HG02870 (cell line): Measurements from ENCODE around the gene TRIM2.

Experiments
- ATAC-seq: cut with Tn5 transposase; IDR thresholded peaks from one replicate; pipeline ENCODE4 v1.9.1; 2021; ENCODE audit warnings: mild to moderate bottlenecking, moderate library complexity; ENCODE audit not compliant: unreplicated experiment

TRIM2 gene

GRCh38 chr4:153246446-153247115, 42.3 kb downstream of the TRIM2 start:
- no peak for ATAC-seq

- ATAC-seq, result no peak
Observed at GRCh38 chr4:153247116-153247490, 42.9 kb downstream of the TRIM2 start.

- no peak for ATAC-seq
Observed at GRCh38 chr4:153248641-153249198, 44.5 kb downstream of the TRIM2 start.

GRCh38 chr4:153249199-153250041, 45.2 kb downstream of the TRIM2 start:
- ATAC-seq, result peak; percentile 98

- no peak for ATAC-seq
Observed at GRCh38 chr4:153252122-153252521, 47.9 kb downstream of the TRIM2 start.

- no peak for ATAC-seq
Observed at GRCh38 chr4:153255233-153255632, 51.0 kb downstream of the TRIM2 start.

GRCh38 chr4:153257151-153257620, 52.9 kb downstream of the TRIM2 start:
- ATAC-seq, result peak; percentile 81

- no peak for ATAC-seq
Observed at GRCh38 chr4:153257991-153258390, 53.7 kb downstream of the TRIM2 start.

- ATAC-seq, result no peak
Observed at GRCh38 chr4:153258750-153259149, 54.5 kb downstream of the TRIM2 start.

- ATAC-seq, result no peak
Observed at GRCh38 chr4:153259661-153260060, 55.4 kb downstream of the TRIM2 start.

- no peak for ATAC-seq
Observed at GRCh38 chr4:153260132-153260531, 55.9 kb downstream of the TRIM2 start.

GRCh38 chr4:153260553-153261300, 56.5 kb downstream of the TRIM2 start:
- no peak for ATAC-seq

GRCh38 chr4:153261461-153261860, 57.2 kb downstream of the TRIM2 start:
- ATAC-seq, result no peak

- ATAC-seq, result no peak
Observed at GRCh38 chr4:153261914-153262313, 57.7 kb downstream of the TRIM2 start.

- ATAC-seq, result no peak
Observed at GRCh38 chr4:153265306-153266047, 61.2 kb downstream of the TRIM2 start.

GRCh38 chr4:153266988-153267387, 62.7 kb downstream of the TRIM2 start:
- ATAC-seq, result no peak

GRCh38 chr4:153267890-153268289, 63.6 kb downstream of the TRIM2 start:
- no peak for ATAC-seq

- ATAC-seq, result no peak
Observed at GRCh38 chr4:153268295-153268694, 64.1 kb downstream of the TRIM2 start.

GRCh38 chr4:153269218-153269990, 65.2 kb downstream of the TRIM2 start:
- ATAC-seq, result no peak

- no peak for ATAC-seq
Observed at GRCh38 chr4:153270361-153270760, 66.1 kb downstream of the TRIM2 start.
